HG02623 (cell line): ENCODE results near the gene CLIP3.
A peak's percentile ranks its signal among the peaks of the same experiment; 100 is the strongest.
"Not testable (repeated sequence)": the region's sequence is repeated elsewhere in the genome, so short reads cannot be mapped to it uniquely, and the experiment has no call there.

ENCODE experiments used
- ATAC-seq: cut with Tn5 transposase; IDR thresholded peaks from one replicate; pipeline ENCODE4 v1.9.1; 2021; ENCODE audit warnings: moderate library complexity; ENCODE audit not compliant: unreplicated experiment

The CLIP3 gene

DNA sequence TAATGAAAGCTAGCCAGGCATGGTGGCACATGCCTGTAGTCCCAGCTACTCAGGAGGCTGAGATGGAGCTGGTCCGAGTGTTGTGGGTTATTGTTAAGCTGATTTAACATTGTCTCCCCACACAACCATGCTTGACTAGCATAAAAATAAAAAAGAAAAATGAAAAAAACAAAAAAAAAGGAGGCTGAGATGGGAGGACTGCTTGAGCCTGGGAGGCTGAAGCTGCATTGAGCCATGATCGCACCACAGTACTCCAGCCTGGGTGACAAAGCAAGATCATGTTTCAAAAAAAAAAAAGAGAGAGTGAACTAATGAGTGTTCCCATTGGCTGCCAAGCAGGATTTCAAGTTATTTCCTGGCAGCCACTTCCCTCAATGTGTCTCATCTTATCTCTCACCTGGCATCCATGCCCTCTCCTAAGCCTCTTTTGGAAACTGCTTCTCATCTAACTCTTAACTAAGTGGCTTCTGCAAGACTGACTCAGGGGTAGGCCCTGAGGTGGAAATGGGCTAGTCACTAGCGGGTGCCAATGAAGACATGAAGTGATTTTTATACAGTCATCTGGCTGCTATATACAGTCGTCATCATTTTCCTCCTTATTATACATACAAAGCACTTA lies 16.5 kb upstream of the CLIP3 start:
- no peak for ATAC-seq

DNA sequence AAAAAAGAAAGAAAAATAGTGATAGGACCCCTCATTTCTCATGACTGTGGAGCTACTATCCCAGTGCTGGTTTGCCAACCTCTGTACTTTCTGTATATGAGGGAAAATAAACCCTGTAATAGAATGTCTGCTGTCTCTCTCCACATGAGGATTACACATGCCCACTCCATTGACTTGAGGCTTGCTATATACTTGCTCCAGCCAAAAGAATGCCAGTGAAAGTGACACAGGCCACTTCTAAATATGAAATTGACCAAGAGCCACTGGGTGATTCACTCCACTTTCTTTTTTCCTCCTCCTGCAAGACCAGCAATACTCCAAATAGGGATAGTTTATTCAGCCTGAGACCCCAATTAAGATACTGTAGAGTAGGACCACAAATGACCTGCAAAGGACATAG lies 15.2 kb upstream of the CLIP3 start:
- ATAC-seq, result no peak

DNA sequence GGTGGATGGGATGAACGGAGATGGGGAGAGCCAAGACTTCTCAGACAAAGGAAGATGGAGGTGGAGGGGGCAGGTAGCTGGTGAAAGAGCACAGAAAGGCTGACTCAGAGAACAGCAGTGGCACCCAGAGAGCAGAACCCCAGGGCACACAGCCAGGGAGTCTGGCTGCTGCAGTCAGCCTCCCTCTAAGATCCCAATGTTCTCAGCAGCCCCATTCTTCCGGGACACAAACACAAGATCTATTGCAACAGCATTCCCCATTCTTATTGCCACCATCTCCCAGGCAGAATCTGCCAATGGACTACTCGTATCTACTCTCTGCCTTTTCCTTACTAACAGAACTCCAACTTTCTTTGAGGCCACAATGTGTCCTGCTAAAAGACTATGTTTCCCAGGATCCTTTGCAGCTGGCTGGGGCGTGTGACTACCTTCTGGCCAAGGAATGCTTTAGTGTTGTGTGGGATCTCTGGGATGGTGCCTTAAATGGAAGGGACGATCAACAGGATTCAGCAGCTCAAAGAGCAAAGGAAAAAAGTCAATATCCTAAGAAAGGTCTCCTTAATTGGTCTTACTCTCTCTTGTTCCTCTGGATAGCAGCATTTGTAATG lies 13.9 kb upstream of the CLIP3 start:
- no peak for ATAC-seq

DNA sequence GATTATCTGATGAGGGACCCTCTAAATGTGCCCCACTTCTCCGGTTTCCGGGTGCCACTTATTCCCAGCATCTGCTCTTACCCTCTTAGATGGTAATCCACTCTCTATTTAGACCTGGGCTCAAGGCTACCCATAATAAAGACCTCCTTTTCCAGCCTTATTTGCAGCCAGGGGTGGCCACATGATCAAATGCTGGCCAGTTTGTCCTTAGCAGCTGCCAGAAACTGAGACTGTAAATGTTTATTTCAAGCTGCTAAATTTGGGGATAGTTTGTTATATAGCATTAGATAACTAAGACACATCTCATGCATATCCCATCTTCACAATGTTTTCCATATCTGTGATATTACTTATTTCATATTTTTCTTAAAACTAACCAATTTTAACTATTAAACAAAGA lies 11.3 kb upstream of the CLIP3 start:
- ATAC-seq, result no peak

DNA sequence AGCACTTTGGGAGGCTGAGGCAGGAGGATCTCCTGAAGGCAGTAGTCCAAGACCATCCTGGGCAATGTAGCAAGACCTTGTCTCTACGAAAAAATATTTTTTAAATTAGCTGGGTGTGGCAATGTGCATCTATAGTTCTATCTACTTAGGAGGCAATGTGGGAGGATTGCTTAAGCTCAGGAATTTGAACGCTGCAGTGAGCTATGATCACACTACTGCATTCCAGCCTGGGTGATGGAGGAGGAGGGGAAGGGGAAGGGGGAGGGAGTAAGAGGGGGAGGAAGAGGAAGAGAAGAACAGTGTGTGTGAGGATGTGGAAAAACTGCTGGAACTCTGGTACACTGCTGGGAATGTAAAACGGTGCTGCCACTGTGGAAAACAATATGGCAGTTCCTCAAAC lies 9.2 kb upstream of the CLIP3 start:
- ATAC-seq, result no peak

DNA sequence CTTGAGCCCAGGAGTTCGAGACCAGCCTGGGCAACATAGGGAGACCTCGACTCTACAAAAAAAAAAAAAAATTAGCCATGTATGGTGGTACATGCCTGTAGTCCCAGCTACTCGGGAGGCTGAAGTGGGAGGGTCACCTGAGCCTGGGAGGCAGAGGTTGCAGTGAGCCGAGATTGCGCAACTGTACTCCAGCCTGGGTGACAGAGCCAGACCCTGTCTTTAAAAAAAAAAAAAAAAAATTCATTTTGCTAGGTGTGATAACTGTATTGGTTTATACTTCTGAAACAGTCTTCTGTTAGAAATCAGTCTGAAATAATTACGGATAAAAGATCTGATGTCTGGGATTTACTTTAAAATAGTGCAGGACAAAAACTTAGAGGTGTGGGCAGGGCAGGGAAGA lies 8.4 kb upstream of the CLIP3 start:
- not testable (repeated sequence) for ATAC-seq

DNA sequence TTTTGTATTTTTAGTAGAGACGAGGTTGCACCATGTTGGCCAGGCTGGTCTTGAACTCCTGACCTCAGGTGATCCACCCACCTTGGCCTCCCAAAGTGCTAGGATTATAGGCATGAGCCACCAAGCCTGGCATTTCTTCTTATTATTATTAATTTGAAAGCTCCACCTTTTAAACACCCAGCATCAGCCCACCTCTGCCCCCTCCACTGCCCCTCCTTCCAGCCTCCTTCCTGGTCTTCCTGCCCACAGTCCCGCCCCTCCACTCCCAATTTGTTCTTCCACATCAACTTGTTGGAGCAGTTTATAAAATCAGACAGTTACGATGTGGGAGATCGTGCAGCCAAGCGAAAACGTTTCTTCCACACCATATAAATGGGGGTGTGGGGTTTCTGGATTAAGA lies 7.8 kb upstream of the CLIP3 start:
- no peak for ATAC-seq

DNA sequence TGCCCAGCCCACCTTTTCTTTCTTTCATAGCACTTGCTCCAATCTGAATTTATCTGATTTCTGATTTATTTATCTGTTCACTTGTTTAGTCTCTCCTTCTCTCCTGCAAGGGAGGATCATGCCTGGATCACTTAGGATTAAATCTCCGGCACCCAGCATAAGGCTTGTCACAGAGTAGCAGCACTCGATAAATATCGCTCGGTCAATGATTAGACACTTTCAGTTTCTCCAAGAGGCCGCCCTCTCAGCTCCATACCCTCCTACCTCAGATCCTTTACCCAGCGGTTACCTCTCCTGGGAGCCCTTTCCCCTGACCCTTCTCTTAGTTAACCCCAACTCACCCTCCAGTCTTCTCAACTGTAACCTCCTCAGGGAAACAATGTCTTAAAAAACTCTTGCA lies 1.4 kb downstream of the CLIP3 start:
- no peak for ATAC-seq

DNA sequence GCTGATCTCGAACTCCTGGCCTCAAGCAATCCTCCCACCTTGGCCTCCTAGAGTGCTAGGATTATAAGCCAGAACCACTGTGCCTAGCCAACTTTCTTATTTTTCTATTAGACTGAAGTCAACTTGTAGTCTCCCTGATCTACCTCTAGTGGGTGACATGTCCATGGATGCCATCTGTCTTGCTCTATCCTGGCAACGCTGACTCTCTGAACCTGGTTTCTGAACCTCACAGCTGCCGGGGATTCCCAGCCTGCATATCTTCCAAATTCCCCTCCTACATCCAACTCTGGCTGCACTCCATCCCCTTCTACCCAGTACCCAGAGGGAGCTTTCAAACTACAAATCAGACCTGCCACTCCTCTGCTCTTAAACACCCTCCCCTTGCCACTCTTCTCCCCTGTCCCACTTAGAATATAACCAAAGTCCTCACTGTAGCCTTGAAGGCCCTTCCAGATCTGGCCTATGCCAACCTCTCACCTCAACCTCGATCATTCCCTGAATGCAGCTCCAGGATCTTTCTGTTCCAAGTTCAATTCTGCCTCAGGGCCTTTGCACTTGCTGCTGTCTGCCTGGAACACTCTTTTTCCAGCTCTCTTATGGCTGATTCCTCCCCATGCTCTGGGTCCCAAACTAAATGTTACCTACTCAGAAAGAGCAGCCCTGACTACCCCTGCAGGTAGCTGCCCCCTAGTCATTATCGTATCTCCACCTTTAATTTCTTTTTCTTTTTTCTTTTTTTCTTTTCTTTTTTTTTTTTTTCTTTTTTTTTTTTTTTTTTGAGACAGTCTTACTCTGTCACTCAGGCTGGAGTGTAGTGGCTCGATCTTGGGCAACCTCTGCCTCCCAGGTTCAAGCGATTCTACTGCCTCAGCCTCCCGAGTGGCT lies 2.2 kb downstream of the CLIP3 start:
- no peak for ATAC-seq

DNA sequence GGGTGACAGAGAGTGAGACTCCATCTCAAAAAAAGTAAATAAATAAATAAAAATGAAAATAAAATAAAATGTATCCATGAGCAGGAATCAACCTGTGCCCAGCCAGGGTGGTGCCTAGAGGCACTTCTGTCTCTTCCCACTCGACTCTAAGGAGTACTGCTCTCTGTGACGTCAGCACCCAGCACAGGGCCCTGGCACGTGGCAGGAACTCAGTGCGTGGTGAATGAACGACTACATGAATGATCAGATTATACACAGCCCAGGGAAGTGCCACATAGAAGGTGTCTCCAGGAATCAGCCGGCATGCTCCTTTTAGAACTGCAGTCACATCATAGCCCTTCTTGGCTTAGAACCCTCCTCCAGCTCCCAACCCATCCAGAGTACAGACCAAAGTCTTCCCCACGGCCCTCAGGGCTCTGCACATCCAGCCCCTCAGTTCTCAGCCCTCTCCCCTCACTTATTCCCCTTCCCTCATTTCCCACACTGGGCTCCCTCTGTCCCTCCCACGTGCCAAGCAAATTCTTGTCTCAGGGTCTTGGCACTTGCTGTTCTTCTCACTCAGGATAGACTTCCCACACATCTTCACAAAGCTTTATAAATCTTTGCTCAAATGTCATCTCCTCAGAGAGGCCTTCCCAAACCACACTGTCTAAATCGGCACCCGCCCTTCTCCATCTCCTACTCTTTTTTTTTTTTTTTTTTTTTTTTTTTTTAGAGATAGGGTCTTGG lies 4.2 kb downstream of the CLIP3 start:
- no peak for ATAC-seq

DNA sequence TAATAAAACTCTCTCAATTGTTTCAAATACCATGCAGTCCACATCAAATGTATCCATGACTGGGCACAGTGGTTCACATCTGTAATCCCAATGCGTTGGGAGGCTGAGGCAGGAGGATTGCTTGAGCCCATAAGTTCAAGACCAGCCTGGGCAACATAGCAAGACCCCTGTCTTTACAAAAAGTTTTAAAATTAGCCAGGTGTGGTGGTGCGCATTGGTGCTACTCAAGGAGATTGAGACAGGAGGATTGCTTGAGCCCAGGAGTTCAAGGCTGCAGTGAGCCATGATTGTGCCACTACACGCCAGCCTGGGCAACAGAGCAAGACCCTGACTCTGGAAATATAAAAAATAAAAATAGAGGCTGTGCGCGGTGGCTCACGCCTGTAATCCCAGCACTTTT lies 5.0 kb downstream of the CLIP3 start:
- ATAC-seq, result no peak

DNA sequence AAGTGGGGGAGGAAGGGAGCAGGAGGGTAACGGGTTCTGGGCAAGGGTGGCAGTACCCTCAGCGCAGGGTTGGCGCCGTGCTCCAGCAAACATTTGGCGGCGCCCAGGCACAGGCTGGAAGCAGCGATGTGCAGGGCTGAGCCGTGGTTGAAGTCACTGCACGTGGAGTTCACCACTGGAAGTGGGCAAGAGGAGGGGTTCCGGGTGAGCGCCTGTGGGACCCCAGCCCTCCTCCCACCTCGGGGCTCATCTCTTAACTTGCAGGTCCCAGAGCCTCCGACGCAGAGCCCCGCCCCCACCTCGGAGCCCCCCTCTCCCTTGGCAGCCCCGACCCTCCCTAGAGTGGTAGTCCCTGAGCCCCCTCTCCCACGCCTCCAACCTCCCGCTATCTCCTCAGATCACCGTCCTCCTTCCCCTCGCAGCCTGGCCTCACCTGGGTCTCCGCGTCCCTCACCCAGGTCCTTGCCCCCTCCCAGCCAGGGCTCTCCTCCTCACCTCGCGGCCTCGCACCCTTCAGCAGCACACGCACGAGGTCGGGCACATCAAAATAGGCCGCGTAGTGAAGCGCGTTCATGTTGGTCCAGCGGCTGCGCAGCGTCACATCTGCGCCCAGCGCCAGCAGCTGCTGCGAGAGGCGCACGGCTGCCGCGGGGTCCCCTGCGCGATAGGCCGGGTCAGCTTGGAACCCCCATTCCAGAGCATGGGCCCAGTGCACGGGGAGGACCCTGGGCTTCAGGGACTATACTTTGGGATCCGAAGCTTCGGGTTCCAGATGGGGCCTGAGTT lies 6.4 kb downstream of the CLIP3 start:
- ATAC-seq, result no peak

DNA sequence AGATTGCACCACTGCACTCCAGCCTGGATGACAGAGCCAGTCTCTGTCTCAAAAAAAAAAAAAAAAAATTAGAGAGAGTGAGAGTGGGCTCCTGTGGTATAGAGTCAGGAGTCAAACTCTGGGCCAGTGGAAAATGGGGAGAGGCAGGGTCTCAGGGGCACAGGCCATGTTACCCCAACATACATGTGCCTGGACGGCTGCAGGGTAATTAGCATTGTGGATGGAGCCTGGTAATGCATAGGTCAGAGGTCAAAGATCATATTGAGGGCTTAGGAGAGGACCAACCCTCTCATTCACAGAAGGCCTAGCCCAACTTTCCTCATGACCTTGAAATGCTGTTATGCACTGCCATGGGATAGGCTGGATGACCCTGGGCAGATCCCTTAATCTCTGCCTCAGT lies 7.1 kb downstream of the CLIP3 start:
- ATAC-seq, result no peak

DNA sequence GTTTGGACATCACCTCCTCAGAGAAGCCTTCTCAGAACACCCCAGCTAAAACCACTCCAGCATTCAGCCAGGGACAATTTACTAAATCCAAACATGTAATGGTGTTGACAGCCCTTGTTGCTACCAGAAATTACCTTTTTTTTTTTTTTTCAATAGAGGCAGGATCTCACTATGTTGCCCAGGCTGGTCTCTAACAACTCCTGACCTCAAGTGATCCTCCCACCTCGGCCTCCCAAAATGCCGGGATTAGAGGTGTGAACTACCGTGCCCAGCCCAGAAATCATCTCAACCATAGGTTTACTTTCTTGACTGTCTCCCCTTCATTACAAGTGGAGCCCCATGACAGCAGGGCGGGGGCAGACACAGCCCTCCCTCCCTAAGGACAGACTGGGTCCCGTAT lies 9.2 kb downstream of the CLIP3 start:
- no peak for ATAC-seq

DNA sequence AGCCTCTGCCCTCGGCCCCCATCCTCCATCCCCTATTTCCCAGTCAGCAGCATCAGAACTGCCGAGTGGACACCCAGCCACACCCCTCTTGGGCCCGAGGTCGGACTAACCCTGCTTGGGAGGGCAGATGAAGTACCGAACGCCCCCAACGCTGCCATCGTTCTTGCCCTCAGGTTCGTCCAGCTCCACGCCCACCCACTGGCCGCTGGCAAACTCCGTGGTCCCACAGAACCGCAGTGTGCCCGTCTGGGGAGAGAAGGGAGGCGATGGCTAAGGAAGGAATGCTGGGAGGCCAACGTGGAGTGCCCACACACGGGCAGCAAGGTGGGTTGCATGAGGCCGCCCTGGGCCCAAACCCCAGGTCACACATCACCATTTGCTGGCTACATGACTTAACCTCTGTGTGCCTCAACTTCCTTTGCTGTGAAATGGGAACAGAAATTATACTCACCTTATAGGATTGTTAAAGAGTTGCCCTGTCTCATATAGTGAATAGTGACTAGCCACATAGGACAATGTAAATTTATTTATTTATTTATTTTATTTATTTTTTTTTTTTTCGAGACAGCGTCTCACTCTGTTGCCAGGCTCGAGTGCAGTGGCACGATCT lies 13.5 kb downstream of the CLIP3 start:
- no peak for ATAC-seq

DNA sequence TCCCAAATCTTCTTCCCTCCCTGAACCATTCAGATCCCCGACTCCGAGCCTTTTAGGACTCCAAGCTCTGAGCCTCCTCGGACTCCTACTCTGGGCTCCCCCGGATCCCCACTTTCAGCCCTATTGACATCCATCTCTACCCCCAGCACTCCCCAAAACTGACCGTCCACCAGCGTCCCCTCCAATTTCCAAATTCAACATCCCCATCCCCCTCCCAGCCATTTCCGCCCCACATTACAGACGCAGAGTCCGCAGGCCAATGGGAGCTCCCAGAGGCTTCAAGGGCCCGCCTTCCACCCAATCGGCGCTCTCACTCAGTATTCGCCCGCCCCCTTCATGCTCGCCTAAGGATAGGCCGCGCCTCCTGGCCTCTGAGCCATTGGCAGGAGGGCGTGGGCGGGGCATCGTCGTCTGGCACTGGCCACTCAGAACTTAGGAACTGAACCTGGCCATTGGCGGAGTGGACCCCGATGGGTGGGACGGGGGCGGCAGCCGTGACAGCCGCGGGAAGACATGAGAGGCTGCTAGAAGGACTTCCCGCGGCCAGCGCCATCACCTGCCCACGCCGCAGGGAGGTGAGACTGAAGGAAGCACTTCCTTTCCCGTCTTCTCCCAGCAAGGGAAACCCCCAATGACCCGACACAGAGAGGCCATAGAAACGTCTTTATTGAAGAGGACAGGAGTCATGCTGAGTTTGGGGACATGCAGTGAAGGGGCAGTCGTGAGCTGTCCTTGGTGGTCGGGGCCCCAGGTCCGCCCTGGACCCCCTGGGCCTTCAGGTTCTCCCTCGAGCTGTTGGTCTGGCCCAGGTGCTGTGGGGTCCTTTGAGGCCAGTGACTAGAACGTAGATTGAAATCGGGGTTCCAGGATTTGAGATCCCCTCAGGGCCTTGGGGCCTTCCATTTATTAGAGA lies 18.4 kb downstream of the CLIP3 start, which contains the start of gene ALKBH6:
Gene ALKBH6 (minus strand): TSS at position 202 of the 913 bp plus-strand sequence. CDS start 816 bp downstream, outside the sequence.
- ATAC-seq, result peak; percentile 94

DNA sequence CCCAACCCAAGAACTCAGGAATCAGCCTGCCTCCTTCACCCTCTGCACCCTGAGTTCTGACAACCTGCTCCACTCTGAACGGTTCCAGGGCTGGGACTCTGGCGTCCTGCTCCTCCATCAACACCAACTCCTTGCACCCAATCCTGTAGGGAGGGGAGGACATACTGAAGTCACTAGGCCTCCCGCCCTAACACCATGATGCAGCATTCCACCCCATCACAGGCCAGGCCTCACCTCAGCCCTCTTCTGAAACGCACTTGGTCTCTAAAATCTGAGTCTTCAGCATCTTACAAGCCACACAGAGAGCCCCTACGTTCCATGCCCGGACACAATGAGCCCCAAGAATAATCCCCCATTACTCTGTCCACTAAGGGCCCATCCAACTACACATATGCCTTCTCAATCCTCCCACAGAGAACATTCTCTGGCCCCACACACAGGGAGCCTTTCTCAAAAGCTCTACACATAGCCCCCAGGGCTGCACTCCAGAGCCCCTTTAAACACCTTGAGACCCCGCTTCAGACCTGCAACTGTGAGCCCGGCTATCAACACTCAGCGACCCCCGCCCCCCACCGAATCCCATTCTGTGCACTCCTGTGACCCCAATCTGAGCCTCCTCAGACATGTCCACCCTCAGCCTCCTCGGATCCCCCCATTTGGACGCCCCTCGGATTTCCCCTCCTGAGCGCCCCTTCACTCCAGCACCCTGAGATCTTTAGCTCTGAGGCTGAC lies 19.2 kb downstream of the CLIP3 start:
- no peak for ATAC-seq

DNA sequence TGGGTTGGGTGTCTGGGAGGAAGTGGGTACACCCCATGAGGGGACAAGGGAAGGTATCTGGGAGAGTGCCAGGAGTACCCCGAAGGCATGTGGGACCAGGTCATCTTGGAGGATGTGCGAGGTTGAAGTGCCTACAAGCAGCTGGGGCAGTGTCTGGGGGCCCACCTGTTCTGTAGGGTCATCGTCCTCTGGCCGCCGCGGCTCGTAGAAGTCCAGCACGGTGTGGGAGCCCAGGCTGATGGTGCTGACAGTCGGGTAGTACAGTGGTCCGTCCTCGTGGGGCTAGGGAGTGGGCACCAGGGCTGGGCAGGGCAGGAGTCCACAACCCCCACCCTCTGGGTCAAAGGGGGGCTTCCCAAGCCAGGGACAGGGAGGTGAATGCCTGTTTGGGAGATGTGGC lies 22.3 kb downstream of the CLIP3 start:
- ATAC-seq, result no peak
